NT2/D1 (cell line): Measurements from ENCODE around the gene EPHB4.

Experiments
- SUZ12 ChIP-seq: IDR thresholded peaks from 2 replicates; pipeline ENCODE4 v1.6.1; 2011; ENCODE audit not compliant: insufficient read length, insufficient read depth; ENCODE audit errors: extremely low read depth
- YY1 ChIP-seq: IDR thresholded peaks from 2 replicates; pipeline ENCODE4 v1.6.1; 2011; ENCODE audit not compliant: insufficient read length, insufficient read depth
- ZNF274 ChIP-seq: IDR thresholded peaks from 2 replicates; pipeline ENCODE4 v1.6.1; 2011; ENCODE audit warnings: mild to moderate bottlenecking, low read depth, low read length

DNA sequence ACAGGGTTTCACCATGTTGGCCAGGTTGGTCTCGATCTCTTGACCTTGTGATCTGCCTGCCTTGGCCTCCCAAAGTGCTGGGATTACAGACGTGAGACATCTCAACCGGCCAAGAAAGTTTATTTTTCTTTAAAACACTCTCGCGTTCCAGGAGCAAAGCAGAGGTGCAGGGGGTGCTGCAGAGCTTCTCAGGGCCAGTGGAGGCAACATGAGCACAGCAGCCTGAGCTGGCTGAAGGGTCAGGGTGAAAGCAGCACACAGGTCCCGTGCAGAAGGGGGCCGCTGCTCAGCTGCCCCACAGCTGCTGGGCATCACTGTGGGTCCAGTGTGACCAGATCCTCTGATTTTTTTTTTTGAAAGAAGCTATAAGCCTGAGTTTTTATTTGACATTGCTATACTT, 46.1 kb downstream of the EPHB4 start:
- TF ChIP-seq YY1 (no peak), ZNF274 (no peak), SUZ12 (no peak)
